Measurements from ENCODE around the gene SEC14L3. TPM values are rescaled to one million over a fixed set of nuclear protein-coding genes. Genes with fewer than 3 reads are reported as not detected.

Gene SEC14L3
- total and polyA plus RNA-seq, 2 of the 13 experiments (the other 11 are each of a cell fraction or from before 2014, with no cell fraction given) = not detected

GRCh38 chr22:30416403-30416802, 55.4 kb downstream of the SEC14L3 start (continued):
- no peak for TF ChIP-seq NFAT5 (CRISPR knock-in tag; IDR thresholded peaks at IDR 0.05)
- TF ChIP-seq PPARG (CRISPR knock-in tag; conservative IDR thresholded peaks at IDR 0.05) = no peak
- TF ChIP-seq HNRNPL (IDR thresholded peaks at IDR 0.05; ENCODE audit: low read depth, low read length) = no peak
- TF ChIP-seq PATZ1 (CRISPR knock-in tag; IDR thresholded peaks at IDR 0.05) = no peak
- TF ChIP-seq AGO2 (optimal IDR thresholded peaks at IDR 0.05; ENCODE audit: low read depth, low read length) = no peak
- TF ChIP-seq, protein P1, sequence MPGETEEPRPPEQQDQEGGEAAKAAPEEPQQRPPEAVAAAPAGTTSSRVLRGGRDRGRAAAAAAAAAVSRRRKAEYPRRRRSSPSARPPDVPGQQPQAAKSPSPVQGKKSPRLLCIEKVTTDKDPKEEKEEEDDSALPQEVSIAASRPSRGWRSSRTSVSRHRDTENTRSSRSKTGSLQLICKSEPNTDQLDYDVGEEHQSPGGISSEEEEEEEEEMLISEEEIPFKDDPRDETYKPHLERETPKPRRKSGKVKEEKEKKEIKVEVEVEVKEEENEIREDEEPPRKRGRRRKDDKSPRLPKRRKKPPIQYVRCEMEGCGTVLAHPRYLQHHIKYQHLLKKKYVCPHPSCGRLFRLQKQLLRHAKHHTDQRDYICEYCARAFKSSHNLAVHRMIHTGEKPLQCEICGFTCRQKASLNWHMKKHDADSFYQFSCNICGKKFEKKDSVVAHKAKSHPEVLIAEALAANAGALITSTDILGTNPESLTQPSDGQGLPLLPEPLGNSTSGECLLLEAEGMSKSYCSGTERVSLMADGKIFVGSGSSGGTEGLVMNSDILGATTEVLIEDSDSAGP (CRISPR knock-in tag; IDR thresholded peaks at IDR 0.05; ENCODE audit: borderline replicate concordance) = no peak
- TF ChIP-seq ZFP1 (CRISPR knock-in tag; IDR thresholded peaks at IDR 0.05) = no peak
- no peak for TF ChIP-seq ZNF431 (CRISPR knock-in tag; IDR thresholded peaks at IDR 0.05; ENCODE audit: borderline replicate concordance, low read depth)
- TF ChIP-seq SP4 (CRISPR knock-in tag; IDR thresholded peaks at IDR 0.05) = no peak
- no peak for TF ChIP-seq PRPF4 (IDR thresholded peaks at IDR 0.05; ENCODE audit: low read depth, low read length, poor library complexity, severe bottlenecking)
- TF ChIP-seq ZNF225 (CRISPR knock-in tag; IDR thresholded peaks at IDR 0.05) = no peak
- TF ChIP-seq BHLHE40 (IDR thresholded peaks at IDR 0.05; ENCODE audit: low read length) = no peak
- TF ChIP-seq ESRRA (CRISPR knock-in tag; IDR thresholded peaks at IDR 0.05; ENCODE audit: low read depth) = no peak
- TF ChIP-seq FOXA3 (CRISPR knock-in tag; IDR thresholded peaks at IDR 0.05) = peak; percentile 11; the same call in 1 of the 2 replicates
- no peak for TF ChIP-seq ZKSCAN1 (IDR thresholded peaks at IDR 0.05; ENCODE audit: low read length)
- TF ChIP-seq ZNF224 (CRISPR knock-in tag; IDR thresholded peaks at IDR 0.05) = no peak
- TF ChIP-seq MXI1 (IDR thresholded peaks at IDR 0.05; ENCODE audit: borderline replicate concordance, low read depth, low read length) = no peak
- TF ChIP-seq ZNF652 (CRISPR knock-in tag; IDR thresholded peaks at IDR 0.05; ENCODE audit: borderline replicate concordance, low read depth) = peak; percentile 70; the same call in 1 of the 2 replicates
- TF ChIP-seq FOSL1 (CRISPR knock-in tag; IDR thresholded peaks at IDR 0.05; ENCODE audit: borderline replicate concordance) = no peak
- TF ChIP-seq TMF1 (CRISPR knock-in tag; IDR thresholded peaks at IDR 0.05; ENCODE audit: low read depth) = no peak

All from HepG2 (cell line).